NCI-H2171 treated with DMSO at 0.1 percent for 48 hours (cell line): ENCODE data around the gene TBC1D19.
"Not testable (repeated sequence)": the region's sequence is repeated elsewhere in the genome, so short reads cannot be mapped to it uniquely, and the experiment has no call there.

Experiments
- DNase-seq: peaks from one replicate; lab custom pipeline; 2025; lab: John Stamatoyannopoulos, UW

The TBC1D19 gene

DNA sequence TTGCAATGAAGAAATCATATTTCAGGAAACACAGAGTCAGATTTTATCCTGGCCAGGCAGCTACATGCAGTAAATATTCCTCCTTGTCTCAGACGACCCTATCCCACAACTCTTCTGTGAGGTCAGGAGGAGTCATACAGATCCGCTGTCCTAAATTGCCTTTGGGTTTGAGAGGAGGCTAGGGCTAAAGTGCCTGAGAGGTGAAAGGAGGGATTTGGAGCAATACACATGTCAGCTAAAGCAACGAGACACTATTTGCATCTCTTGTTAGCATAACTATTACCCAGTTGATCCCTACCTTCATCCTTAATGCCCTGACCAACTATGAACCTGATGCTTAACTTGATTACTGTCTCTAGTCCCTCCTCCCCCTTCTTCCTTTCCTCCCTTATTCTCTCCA is 98.6 kb downstream of the TBC1D19 start:
- DNase-seq, result no peak

DNA sequence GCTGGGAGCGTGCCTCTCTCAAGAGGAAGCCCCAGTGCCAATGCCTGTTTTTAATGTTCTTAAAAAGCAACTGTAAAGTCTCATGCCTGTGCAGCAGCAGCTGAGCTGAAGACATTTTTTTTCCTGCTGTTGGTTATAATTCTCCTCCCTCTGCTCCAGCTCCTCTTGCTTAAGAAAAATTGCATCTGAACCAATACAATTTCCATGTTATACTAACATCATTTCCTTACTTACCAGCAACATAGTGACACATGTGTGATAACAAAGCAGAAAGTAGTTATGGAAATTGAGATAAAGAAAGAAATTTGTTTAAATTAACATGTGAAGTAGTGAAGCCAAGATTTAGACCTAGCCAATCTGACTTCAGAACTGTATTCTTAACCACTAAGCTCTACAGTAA is 101.4 kb downstream of the TBC1D19 start:
- DNase-seq, result no peak

DNA sequence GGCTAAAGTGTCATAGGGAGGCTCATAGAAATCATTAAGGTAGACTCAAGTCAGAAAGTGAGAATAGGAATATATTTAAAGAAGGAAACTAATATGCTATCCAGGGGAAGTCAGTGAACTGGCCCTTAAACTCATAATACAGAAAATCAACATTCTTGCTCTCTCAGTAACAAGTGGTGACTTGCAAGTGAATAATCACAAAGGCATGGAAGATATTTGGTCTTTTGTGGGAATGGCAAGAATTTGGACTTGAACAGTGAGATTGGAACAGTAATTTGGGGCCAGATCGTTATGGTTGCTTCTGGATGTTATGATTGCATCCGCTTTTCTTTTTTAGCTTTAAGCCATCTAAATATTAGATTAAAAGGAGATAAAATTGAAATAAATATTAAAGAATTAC is 103.8 kb downstream of the TBC1D19 start:
- no peak for DNase-seq

DNA sequence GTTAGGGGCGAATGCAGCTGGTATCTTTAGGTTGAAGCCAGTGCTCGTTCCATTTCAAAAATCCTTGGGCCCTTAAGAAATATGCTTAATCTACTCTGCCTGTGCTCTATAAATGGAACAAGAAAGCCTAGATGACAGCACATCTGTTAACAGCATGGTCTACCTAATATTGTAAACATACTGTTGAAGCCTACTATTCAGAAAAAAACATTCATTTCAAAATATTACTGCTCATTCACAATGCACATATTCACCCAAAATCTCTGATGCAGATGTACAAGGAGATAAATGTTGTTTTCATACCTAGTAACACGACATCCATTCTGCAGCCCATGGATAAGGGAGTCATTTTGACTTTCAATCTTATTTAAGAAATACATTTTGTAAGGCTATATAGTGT is 106.6 kb downstream of the TBC1D19 start:
- DNase-seq, result no peak

DNA sequence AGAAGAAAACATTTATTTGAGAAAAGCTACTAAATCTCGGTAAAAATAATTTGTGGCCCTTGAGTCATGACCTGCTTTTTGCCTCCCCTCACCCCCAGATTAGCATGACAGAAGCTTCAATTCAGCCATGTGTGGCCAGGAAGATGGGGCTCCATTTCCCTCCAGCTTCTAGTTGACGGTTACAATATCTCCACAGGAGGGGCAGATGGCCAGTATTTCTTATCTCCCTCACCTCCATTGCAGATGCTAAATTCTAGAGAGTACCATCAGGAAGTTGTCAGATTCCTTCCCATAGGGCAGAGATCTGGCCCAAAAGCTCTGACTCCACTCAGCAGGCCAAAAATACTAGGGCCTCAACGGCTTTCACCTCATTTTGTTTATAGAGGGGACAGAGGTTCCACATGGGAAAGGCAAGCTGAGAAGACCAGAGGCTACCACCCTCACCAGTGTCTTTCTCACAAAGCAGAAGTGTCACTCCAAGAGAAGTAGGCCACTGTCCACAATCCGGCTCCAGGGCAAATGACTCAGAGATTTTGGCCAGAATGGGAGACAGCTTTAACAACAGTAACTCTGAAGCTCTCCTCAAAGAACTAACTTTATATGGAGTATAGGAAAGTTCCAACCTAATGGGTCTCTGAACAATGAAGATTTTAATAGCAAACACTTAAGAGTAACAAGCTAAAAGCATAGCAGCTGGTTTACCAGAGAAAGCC is 108.3 kb downstream of the TBC1D19 start:
- DNase-seq, result no peak

DNA sequence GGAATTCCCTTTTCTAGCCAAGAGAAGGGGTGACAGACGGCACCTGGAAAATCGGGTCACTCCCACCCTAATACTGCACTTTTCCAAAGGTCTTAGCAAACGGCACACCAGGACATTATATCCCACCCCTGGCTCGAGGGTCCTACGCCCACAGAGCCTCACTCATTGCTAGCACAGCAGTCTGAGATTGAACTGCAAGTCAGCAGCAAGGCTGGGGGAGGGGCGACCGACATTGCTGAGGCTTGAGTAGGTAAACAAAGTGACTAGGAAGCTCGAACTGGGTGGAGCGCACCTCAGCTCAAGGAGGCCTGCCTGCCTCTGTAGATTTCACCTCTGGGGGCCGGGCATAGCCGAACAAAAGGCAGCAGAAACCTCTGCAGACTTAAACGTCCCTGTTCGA is 110.2 kb downstream of the TBC1D19 start:
- DNase-seq, result not testable (repeated sequence)

DNA sequence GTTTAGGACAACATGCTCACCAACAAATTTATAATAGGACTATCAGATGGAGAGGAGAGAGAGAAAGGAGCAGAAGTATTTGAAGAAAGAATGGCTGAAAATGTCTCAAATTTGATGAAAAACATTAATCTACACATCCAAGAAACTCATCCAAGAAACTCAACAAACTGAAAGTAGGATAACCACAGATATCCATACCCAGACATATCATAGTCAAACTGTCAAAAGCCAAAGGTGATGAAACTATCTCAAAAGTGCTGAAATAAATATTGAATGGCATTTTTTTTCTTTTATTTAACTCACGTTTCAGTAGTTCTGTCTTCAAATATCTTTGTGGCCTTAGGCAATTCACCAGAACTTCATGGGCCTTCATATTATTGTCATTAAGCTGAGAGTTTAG is 116.2 kb downstream of the TBC1D19 start:
- DNase-seq, result no peak

DNA sequence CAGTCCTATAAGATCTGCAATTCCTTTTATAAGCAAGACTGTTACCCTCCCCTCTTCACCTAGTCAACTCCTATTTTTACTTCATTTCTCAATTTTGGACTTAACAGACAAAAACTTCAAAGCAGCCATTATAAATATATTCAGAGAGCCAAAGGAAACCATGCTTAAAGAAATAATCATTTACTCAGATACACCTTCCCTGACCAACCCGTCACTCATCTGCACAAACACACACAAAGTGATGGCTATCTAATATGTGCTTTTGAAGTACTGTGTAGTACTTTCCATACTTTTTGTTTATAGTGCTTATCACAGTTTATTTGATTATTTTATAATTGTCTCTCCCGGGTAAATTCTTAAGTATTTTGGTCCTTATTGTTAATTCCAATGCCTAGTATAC is 117.2 kb downstream of the TBC1D19 start:
- DNase-seq, result no peak

DNA sequence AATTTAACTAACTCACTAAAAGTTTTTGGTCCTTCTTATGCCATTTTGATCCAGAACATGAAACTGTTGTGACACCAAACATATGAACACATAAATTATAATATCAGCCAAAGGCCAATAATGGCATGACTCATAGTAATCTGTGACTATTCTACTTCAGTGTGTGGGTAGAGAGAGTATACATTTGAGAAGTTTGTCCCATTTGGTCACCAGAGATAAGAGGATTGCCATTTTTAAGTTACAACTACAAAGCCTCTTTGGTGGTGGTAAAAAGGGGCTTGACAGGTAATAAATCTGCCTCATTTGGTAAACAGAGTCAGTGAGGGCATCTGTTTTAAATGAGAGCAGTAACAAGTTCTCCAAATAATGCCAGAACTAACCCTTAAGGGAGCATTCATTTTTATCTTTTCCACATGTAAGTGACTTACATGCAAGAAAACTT is 117.9 kb downstream of the TBC1D19 start:
- no peak for DNase-seq

DNA sequence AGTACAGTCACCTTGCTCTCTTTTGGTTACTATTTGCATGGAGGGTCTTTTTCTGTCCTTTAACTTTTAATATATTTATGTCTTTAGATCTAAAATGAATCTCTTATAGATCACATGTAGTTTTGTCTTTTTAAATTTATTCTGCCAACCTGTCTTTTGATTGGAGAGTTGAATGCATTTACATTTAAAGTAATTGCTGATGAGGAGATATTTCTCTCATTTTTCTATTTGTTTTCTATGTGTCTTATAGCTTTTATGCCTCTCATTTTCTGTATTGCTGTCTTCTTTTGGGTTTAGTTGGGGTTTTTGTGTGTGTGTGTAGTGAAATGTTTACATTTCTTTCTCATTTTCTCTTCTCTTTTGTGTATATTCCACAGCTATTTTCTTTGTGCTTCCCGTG is 123.5 kb downstream of the TBC1D19 start:
- DNase-seq, result no peak

DNA sequence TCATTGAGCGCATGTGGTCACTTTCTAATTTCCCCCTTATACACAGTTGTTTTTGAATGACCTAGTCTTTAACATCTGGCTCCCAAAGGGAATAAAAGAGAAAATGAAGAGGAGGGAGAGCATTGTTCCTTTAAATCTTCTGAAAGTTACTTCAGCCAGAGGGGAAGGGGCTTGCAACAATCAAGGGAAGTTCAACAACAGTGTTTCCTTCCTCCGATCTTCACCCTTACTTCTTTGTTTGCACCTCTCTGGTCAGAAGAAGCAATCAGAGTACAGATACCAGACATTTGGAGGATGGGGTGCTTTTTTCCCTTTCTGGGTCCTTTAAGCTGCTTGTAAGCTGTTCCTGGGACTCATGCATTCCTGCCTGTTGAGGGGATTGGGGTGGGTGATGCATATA is 125.4 kb downstream of the TBC1D19 start:
- DNase-seq, result no peak

DNA sequence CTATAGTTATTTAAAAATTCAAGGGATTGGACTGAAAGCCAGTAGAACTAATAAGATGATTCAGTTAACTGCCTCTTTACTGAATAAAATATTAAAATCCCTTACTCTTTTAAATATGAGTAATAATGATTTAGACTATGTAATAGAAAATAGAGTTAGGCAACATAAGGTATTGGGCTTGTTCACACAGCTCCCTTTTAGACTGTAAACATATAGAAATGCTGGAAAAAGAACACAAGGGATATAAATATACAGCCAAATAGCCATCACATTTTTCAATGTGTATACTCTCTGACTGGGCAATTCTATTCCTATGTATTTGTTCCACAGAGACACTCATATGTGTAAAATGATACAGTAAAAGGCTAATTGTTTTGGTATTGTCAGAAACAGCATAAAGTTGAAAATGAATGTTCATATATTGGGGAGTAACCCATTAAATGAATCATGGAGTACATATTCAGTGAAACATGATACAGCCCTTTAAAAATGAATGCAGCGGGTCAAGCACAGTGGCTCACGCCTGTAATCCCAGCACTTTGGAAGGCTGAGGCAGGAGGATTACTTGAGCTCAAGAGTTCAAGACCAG is 129.8 kb downstream of the TBC1D19 start:
- no peak for DNase-seq

DNA sequence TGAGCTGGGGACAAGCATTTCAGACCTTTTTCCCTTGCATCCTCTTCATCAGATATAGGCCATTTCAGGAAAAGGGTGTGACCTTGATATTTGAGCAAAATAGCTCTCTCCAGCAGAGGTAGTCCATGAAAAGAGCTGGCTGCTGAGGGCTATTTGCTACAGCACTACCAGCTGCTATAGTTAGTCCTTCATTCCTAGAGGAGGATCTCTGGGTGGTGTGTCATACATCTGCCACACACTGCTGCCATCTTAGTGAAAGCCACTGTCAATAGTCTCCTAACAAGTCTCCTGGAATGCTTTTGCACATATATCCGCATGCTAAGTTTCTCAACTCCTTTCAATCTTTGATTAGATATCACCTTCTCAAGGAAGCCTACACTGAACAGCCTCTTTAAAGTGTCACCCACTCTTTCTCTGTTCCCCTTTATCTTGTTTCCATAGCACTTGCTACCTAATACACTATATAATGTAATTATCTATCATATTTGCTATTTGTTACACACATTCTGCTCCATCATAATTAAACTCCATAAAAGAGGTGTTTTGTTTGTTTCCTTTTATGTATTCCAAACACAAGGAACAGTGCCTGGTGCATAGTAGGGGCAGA is 131.9 kb downstream of the TBC1D19 start:
- no peak for DNase-seq

DNA sequence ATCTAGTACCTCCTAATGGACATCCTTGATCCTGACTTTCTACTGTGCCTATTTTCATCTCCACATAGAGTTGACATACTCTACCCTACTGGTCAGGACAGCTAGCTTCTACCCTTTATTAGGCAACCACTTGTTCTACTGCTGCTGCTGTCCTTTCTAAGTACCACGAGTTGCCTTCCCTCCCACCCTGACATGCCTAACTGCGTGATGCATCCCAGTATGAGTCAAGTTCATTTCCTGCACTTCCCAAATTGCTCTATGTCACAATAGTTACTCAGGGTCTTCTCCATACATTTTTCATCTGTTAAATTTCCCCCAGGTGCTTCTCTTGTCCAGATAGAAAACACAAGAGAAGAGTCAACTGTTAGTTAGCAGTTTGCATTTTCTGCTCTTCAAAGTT is 133.4 kb downstream of the TBC1D19 start:
- no peak for DNase-seq

DNA sequence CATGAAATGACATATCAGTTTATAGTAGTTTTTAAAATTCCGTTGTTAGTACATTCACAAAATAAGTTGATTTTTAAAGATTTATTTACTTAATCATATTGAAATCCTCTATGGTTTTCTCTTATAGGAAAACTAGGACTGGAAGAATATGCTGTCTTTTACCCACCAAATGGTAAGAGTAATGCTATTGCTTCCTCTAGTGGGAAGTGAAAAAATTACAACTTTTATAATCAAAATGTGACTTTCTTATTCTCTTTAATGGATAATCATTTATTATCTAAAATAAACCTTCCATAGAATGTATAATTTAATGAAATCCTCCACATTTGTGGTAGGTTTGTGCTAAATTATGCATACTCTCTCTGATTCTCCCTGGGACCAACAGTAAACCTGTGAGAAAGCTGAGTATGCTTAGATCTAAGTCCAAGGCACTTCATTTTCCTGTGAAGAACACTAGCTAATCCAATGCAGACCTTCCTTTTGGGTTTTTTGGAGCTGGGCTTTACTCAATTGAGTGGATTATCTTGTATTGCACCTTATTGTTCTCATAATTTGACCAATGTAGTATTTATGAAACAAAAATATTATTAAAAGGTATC is 136.2 kb downstream of the TBC1D19 start:
- DNase-seq, result no peak

DNA sequence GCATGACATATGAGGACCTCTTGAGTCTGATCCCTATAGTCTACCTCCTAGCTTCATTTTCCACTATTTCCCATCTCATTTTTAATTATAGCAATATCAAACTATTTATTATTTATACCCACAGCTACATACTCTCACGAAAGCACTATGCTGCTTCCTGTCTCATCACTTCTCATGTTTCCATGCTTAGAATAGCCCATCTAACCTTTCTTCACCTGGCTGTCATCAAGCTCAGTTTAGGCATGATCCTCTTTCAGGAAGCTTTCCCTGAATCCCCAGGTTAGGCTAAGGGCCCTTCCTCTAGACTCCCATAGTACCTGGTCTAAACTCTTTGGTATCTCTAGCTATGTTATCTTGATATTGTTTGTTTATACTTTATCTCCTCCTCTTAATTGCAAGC is 137.8 kb downstream of the TBC1D19 start:
- no peak for DNase-seq

DNA sequence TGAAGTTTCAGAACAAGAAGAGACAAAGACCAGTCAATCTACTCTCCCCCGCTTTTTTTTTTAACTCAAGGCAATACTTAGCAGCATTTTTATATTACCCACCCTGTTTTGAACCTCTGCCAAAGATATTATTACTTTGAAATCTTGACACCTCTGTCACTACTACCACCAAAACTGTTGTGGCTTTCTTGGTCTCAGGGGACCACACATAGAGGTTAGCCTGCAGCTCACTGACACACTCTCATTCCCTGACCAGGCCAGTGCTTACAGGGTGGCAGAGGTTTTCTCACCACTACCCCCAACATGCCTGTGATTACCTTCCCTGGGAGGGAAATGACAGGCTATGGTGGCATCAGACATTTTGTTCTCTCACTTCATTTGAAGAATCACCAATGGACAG is 139.3 kb downstream of the TBC1D19 start:
- DNase-seq, result no peak

DNA sequence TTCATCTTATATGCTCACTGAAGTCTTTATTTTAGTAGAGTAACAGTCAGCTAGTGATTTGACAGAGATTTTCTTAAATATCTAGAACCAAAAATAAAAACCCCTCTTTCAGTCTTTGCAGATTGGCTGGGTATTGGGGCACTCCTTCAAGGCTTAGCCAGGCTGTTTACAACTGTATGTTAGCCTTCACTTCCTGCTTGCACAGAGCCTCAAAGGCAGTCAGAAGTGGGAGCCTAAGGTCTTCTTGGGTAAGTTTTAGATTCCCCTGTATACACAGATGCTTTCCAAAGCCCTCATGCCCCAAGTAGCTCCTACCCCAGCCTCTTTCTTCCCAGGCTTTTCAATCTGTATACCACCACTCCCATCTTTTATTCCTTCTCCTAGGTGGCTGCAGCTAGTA is 140.7 kb downstream of the TBC1D19 start:
- no peak for DNase-seq

DNA sequence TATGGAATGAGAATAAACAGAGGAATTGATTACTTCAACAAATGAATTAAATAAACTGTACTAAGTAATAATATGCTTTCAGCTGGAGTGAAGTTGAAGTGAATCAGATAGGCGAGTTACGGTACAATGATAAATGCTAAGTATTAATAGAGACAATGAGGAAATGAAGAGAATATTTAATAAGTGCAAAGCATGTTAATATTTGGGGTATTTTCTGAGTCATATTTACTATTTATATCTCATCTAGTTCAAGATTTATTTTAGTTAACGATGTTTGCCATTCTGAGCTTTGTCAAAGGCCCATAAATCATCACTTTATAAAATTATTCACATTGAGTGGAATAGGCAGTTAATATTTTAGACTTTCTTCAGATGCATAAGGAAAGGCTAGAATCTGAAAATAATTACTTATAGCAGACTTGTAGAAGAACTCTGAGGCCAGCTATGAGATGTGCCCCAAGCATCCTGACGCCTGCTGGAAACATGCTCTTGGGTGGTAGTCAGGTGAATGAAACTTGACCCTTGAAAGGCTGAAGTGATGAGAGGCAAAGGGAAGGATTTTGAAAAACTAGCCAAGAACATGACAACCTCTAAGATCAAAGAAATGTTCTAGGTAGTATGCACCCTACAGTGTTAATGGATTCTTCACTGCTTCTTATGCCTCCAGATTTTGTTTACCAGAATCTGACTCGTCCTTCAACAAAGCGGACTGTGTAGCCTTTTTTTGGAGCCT is 142.9 kb downstream of the TBC1D19 start:
- DNase-seq, result no peak

DNA sequence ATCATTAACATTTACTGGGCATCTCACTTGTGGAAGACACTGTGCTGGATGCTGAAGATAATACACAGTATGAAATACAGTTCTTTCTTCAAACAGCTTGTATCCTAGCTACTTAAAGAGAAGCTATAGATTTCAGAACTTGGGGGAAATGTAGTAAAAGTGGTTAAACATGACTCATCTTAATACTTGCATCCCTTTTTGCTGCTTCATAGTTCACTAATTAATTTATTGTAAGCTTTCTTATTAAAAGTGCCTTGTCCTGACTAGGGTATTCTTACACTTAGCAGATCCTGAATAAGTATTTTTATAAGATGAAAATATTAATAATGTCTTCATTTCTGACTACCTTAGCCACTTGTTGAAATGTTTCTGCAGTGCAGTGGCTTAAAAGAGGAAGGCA is 144.0 kb downstream of the TBC1D19 start:
- no peak for DNase-seq

DNA sequence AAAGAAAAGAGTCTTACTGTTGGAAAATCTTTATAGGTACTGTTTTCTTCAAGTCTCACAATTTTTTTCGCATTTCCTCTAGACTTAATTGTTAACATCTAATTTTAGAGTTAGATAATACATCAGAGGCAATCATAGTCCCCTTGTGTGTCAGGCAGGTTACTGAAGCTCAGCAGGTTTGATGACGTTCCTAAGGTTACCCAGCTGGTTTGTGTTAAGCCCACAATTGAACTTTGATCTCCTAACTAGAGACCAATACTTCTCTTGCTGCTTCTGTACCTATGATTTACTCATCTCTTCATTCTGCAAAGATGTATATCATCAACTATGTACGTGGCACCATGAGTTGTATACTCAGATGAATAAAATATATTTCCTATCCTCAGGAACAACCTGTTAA is 145.1 kb downstream of the TBC1D19 start:
- no peak for DNase-seq

DNA sequence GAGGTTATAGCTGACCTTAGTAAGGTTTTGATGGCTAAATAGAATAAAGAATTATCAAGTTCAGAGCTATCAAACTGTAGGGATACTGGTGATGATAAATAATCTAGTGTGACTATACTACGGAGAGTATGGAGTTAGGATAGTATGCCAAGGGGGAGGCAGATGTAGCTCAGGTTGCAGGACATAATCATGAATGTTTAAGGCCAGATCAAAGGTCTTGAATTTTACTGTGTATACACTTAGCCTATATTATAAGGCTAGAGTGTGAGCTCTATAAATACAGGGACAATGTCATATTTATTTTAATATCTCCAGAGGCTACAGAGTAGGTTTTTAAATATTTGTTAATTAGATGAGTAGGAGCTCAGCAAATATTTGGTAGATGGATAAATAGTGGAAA is 145.7 kb downstream of the TBC1D19 start:
- DNase-seq, result no peak
